NCI-H2196 treated with DMSO at 0.1 percent for 48 hours (cell line): ENCODE measurements around the gene RBPMS2.
"Not testable (repeated sequence)": the region's sequence is repeated elsewhere in the genome, so short reads cannot be mapped to it uniquely, and the experiment has no call there.

Experiments
- DNase-seq: peaks from one replicate; lab custom pipeline; 2025; ENCODE audit not compliant: unreplicated experiment; lab: John Stamatoyannopoulos, UW

Gene RBPMS2

GRCh38 chr15:64754663-64755426 is 20.5 kb downstream of the RBPMS2 start:
- DNase-seq: no peak

DNA sequence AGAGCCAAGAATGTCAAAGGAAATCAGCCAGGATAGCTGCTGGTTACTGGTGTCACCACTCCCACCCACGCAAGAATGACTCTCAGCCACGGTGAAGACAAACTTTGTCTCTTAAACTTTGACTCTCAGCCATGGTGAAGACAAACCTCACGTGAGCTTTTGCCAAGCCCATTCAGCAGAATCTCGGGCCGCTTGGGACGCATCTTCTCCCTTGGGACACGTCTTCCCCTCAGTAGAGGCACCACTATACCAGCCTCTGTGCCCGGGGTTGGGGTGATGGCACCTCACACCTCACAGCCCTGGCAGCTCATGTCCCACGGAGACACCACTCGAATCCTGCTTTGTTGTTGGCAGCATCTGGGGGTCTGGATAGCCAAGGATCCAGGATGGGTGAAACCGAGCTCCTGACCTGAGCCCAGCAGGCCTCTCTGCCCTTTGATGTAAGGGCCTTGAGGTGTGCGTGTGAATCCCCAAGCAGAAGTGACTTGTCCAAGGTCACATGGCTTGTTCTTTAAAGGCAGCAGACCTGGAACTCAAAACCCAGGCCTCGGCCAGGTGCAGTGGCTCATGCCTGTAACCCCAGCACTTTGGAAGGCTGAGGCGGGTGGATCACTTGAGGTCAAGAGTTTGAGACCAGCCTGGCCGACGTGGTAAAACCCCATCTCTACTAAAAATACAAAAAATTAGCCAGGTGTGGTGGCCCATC is 21.8 kb downstream of the RBPMS2 start:
- no peak for DNase-seq

DNA sequence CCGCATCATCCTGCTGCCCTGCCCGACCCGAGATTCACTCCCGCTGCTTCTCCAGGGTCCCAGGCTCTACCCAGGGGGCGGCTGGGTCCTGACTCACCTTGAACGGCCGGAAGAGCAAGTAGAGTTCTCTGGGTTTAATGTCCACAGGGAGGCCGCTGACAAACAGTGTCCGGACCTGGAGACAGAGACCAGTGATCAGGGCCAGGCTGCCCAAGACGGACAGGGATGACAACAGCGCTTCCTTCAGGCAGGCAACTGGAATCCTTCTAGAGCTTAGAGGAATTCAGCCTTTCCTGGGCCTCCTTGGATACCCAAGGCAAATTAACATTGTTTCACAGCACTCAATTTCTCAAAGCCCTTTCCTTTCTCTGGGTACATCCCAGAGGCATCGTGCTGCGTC is 23.9 kb downstream of the RBPMS2 start:
- no peak for DNase-seq

GRCh38 chr15:64749999-64750657 is 25.3 kb downstream of the RBPMS2 start:
- no peak for DNase-seq

DNA sequence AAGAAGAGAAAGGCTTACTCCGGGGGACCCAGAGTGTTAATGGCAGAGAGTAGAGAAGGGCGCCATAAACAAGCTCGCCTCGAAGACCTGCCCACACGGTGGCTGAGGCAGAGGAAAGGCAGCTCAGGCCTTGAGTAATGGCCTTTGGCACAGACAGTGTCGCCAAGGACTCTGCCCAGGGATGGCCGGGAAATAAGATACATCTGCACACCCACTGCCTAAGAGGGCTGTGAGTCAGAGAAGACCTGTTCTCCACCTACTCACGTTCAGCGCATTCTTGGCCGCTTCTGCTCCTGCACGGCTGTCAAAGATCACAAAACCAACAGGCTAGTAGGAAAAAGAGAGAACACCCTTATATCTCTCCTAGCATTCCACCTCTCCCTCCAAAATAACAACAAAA is 26.2 kb downstream of the RBPMS2 start:
- no peak for DNase-seq

GRCh38 chr15:64748251-64748650 is 27.1 kb downstream of the RBPMS2 start:
- DNase-seq: no peak

GRCh38 chr15:64747578-64747977 is 27.8 kb downstream of the RBPMS2 start:
- DNase-seq: no peak

DNA sequence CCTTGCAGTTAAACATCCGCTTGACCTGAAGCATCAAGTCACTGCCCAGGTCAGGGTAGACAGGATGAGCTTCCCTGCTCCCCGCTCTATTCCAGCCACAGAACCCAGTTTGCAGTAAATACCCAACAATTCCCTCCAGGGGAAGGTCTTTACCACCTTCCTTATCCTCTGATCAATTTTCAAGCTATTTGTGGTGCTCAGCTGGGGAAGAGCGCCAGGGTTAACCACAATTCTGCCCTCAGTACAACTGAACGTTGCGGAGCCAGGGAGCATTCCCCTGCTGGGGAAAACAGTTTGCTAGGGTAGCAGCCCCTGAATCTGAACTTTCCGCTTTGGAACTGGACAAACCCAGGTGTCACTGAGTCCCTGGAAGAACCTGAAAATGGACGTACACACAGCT is 28.5 kb downstream of the RBPMS2 start:
- no peak for DNase-seq

GRCh38 chr15:64746356-64746755 is 29.0 kb downstream of the RBPMS2 start:
- DNase-seq: no peak

DNA sequence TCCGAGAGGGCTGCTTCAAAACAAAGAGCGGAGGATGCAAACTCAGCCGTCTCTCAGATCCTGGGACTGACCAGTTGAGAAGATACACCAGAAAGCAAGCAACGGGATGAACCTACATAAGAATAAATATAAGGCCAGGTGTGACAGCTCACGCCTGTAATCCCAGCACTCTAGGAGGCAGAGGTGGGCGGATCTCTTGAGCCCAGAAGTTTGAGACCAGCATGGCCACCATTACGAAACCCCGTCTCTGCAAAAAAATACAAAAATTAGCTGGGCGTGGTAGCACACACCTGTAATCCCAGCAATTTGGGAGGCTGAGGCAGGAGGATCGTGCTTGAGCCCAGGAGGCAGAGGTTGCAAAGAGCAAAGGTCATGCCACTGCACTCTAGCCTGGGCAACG is 31.7 kb downstream of the RBPMS2 start:
- DNase-seq: no peak

DNA sequence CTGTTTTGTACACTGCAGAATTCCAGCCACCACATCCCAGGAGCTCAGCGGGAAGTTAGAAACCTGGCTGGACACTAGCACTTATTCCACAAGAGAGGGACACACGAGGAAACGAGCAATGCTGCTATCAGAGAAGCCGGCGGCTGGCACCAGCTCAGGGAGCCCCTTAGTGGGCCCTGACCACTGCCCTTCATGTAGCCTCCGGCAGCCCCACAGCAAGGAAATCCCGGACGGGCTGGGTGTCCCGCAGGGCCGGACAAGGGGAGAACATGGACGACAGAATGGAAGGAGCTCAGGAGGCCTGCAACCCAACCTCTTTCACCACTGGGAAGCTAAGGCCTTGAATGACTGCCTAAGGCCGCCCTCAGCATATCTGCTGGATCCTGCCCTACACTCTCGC is 32.5 kb downstream of the RBPMS2 start:
- DNase-seq: no peak

DNA sequence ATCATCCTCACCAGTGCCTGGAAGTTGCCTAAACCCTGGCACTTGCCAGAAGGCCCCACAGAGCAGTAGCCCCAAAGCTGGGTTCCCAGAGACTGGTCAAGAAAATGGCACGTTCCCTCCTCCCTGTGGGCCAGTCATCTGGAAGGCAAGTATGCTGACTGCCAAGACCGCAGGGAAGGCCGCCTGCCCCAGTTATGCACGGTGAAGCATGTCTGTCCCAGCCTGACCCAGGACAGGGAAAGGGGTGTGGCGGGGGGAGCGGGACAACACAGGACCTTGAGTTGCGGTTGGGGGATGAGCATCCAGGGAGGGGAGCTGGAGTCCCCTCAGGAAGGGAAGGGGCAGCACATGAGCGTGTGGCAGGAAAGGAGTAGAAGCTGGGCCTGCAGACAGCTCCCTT is 33.0 kb downstream of the RBPMS2 start:
- no peak for DNase-seq

GRCh38 chr15:64741708-64742107 is 33.7 kb downstream of the RBPMS2 start:
- not testable (repeated sequence) for DNase-seq

- no peak for DNase-seq
Measured at GRCh38 chr15:64740311-64741170, 34.8 kb downstream of the RBPMS2 start.

DNA sequence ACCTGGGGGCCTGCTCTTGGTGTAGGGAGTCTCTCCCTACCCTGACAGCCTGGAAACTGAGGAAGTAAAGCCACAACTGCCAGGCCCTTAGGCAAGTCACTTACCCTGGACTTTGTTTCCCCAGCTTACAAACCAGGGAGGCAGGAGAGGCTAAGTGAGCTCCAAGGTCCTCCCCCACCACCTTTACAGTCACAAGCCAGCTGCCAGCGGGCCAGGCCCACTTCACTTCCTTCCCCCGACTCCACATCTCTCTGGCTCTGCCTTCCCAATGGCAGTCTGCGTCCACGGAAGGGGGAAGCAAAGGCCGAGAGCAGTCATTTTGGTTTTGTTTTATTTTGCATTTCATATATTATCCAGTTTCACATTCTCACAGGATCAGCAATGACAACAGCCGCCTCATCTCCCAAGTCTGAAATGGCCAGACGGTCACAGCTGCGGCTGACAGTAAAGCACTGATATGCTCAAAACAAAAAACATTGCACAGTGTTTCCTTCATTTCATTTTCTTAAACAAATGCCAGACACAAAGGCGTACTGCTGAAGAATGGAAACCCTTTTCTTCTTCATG is 35.7 kb downstream of the RBPMS2 start:
- no peak for DNase-seq

- DNase-seq: no peak
Measured at GRCh38 chr15:64739156-64739555, 36.2 kb downstream of the RBPMS2 start.

DNA sequence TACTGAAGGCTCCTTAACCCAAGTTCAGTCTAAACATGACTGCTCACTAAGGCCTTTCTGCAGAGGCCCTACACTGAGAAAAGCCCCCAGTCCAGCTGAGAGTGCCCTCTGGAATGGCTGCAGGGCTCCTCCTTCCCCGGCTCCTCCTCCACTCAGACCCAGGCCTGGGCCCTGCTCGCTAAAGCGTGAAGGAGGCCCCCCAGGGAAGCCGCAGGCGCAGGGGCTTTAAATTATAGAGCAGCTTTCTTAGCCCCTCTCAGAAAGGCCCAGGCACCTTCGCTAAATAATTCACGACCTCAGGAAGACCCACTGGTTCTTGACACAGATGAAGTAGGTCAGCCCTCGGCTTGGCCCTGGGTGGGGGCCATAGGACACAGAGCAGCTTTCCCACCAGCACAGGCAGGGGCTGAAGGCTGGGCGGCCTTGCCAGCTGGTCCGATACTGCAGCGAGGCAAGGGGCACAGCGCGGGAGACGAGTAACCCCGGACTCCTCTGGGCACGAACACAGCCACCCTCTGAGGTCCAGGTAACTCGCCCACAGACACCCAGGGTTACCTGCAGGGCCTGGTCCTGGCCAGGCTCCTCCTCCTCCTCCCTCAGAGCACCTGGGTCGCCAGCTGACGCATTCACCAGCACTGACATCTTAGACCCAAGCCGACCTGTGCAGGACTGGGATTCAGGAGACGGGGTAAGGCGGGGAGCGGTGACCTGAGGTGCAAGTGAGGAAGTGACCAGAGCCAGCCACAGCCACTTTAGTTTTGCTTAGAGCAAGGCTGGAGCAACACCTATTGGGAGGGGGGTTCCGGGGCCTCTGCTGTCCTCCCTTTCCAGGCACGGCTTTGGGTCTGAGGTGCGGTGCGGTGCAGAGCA is 36.9 kb downstream of the RBPMS2 start:
- no peak for DNase-seq

- DNase-seq: no peak
Measured at GRCh38 chr15:64732156-64732860, 43.1 kb downstream of the RBPMS2 start.

- DNase-seq: no peak
Measured at GRCh38 chr15:64731805-64732151, 43.6 kb downstream of the RBPMS2 start.
